CD8-positive, alpha-beta memory T cell (primary cell): Measurements from ENCODE around the gene DDX59. TPM values are rescaled to one million over a fixed set of nuclear protein-coding genes. Genes with fewer than 3 reads are reported as not detected.
A peak's percentile ranks its signal among the peaks of the same experiment; 100 is the strongest.

Source experiments
- CTCF ChIA-PET: fragments of 350-600 bp; sonication (Branson Sonifier 250); formaldehyde crosslinking; loops from one replicate; lab custom pipeline; 2021; ENCODE audit warnings: antibody characterized with exemption; lab: Charles Lee
- POLR2A ChIA-PET: fragments of 350-600 bp; sonication (Branson Sonifier 250); formaldehyde crosslinking; loops from one replicate; lab custom pipeline; 2021; ENCODE audit warnings: antibody characterized with exemption; lab: Charles Lee
- DNase-seq, 5 donors: peaks; one replicate each; pipeline versions ENCODE4 v3.0.0 to v3.0.0-alpha.2; 2020 to 2022; ENCODE audit warnings: mixed read lengths in 1 of 5
- H3K27ac ChIP-seq: one replicate; pipeline ENCODE4 v1.7.0; 2013; ENCODE audit warnings: low read depth, mild to moderate bottlenecking, low read length, moderate library complexity
- H3K27me3 ChIP-seq: 2 replicates; pipeline ENCODE4 v1.7.0; 2013; ENCODE audit warnings: low read length, mild to moderate bottlenecking; ENCODE audit not compliant: insufficient read depth, poor library complexity, severe bottlenecking
- H3K36me3 ChIP-seq: 2 replicates; pipeline ENCODE4 v1.7.0; 2013; ENCODE audit warnings: mild to moderate bottlenecking, low read length, moderate library complexity; ENCODE audit not compliant: insufficient read depth
- H3K4me1 ChIP-seq: 2 replicates; pipeline ENCODE4 v1.7.0; 2013; ENCODE audit warnings: mild to moderate bottlenecking, low read length, moderate library complexity; ENCODE audit not compliant: insufficient read depth
- H3K4me3 ChIP-seq: 2 replicates; pipeline ENCODE4 v1.7.0; 2013; ENCODE audit warnings: mild to moderate bottlenecking, low read length
- H3K9me3 ChIP-seq: 2 replicates; pipeline ENCODE4 v1.7.0; 2013; ENCODE audit warnings: mild to moderate bottlenecking, low read length
- H3K27ac Mint-ChIP-seq, 8 donors: one replicate each; pipeline ENCODE4 v1.8.0; 2020 to 2021; ENCODE audit warnings: mixed read lengths in 8 of 8, mild to moderate bottlenecking in 6 of 8, inconsistent platforms in 3 of 8, moderate library complexity in 3 of 8
- H3K27me3 Mint-ChIP-seq, 2 donors: one replicate each; pipeline ENCODE4 v1.8.0; 2020 to 2021; ENCODE audit warnings: mixed read lengths in 2 of 2, mild to moderate bottlenecking in 1 of 2, moderate library complexity in 1 of 2
- H3K36me3 Mint-ChIP-seq, 3 donors: one replicate each; pipeline ENCODE4 v1.8.0; 2020 to 2021; ENCODE audit warnings: mixed read lengths in 3 of 3, inconsistent platforms in 1 of 3, mild to moderate bottlenecking in 1 of 3
- H3K4me1 Mint-ChIP-seq, 3 donors: one replicate each; pipeline ENCODE4 v1.8.0; 2020 to 2021; ENCODE audit warnings: mixed read lengths in 3 of 3, inconsistent platforms in 1 of 3, mild to moderate bottlenecking in 1 of 3
- H3K4me3 Mint-ChIP-seq, 7 donors: one replicate each; pipeline ENCODE4 v1.8.0; 2020 to 2021; ENCODE audit warnings: mixed read lengths in 7 of 7, mild to moderate bottlenecking in 6 of 7, moderate library complexity in 4 of 7, inconsistent platforms in 2 of 7
- H3K9me3 Mint-ChIP-seq, 5 donors: one replicate each; pipeline ENCODE4 v1.8.0; 2020 to 2022; ENCODE audit warnings: mixed read lengths in 5 of 5, mild to moderate bottlenecking in 3 of 5, moderate library complexity in 2 of 5, inconsistent platforms in 1 of 5
- polyA plus RNA-seq: library from polyadenylated mRNA; unstranded; fragments of 300-500 nt; fragmentation: Illumina TruSeq; gene quantifications from one replicate; pipeline ENCODE4 v1.2.3, GENCODE V29; 2021
- total RNA-seq, 2 experiments: library from RNA; stranded (reverse); gene quantifications; one replicate each; pipeline ENCODE4 v1.2.3, GENCODE V29; 2021

DDX59 gene
- total and polyA plus RNA-seq, 3 experiments from 2014 or later: 19.0 to 23.4 (median 22.5) TPM

DNA sequence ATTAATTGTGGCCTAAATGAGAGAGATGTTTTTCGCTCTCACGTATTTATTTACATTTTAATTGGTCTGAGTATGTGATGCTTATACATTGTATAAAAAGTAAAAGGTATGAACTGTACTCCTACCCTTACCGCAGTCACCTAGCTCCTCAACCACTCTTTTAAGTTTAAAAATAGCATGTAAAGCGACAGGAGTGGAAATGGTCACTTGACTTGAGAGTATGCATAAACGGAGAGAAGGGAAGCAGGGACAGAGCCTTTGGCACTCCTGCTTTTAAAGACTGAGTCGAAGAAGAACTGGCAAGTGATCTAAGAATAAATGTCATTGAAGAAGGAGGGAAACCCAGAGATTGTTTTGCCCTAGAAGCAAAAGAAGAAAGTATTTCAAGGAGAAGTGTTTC lies 11.5 kb upstream of the DDX59 start:
- Histone ChIP-seq H3K4me1 (no peaks in the 10 kb centered on the region), H3K9me3 (no peaks in the 10 kb centered on the region), H3K27me3 (no peaks in the 10 kb centered on the region), H3K27ac (no peak overlapping the region), H3K36me3 (no peaks in the 10 kb centered on the region), H3K4me3 (no peak overlapping the region)
- ChIA-PET POLR2A (no interaction called here), CTCF (interaction anchor here (0.6 kb wide), 1 partner anchor 150 kb away, joined by 3 read pairs; no protein-coding TSS in a partner anchor)
- Mint-ChIP-seq H3K4me3 (no peak overlapping the region), H3K27me3 (peaks cover 3 to 8% of the 10 kb centered on the region in 2 donors), H3K9me3 (no peaks in the 10 kb centered on the region), H3K36me3 (no peaks in the 10 kb centered on the region), H3K27ac (no peak overlapping the region), H3K4me1 (no peaks in the 10 kb centered on the region)
- DNase-seq: no peak

DNA sequence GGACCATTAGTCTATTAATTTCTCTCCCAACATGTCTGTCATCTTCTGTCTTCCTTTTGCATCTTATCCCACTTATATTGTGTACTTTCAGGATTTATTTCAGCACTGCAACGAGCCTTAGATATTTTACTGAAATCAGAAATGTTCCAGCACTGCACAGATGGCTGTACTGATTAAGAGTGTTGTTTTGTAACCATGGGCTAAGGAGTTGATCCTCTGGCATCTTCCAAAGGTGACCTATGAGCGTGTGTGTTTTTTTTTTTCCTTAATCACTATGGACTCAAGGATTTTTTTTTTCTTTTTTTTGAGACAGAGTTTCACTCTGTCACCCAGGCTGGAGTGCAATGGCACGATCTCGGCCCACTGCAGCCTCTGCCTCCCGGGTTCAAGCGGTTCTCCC lies 7.1 kb upstream of the DDX59 start:
- no peak overlapping the region for H3K27ac ChIP-seq
- no peaks in the 10 kb centered on the region for H3K36me3 ChIP-seq
- no peaks in the 10 kb centered on the region for H3K4me1 Mint-ChIP-seq
- DNase-seq: no peak
- H3K4me1 ChIP-seq: no peaks in the 10 kb centered on the region
- H3K27me3 Mint-ChIP-seq: peaks cover 3 to 4% of the 10 kb centered on the region in 2 donors
- CTCF ChIA-PET: interaction anchor here (0.6 to 1.1 kb wide), 2 partner anchors 24 to 55 kb away, joined by 3 to 4 read pairs; no protein-coding TSS in a partner anchor
- no peak overlapping the region for H3K4me3 Mint-ChIP-seq
- POLR2A ChIA-PET: no interaction called here
- H3K9me3 Mint-ChIP-seq: no peaks in the 10 kb centered on the region
- H3K36me3 Mint-ChIP-seq: no peaks in the 10 kb centered on the region
- H3K27ac Mint-ChIP-seq: no peak overlapping the region
- no peak overlapping the region for H3K4me3 ChIP-seq
- no peaks in the 10 kb centered on the region for H3K27me3 ChIP-seq
- no peaks in the 10 kb centered on the region for H3K9me3 ChIP-seq

DNA sequence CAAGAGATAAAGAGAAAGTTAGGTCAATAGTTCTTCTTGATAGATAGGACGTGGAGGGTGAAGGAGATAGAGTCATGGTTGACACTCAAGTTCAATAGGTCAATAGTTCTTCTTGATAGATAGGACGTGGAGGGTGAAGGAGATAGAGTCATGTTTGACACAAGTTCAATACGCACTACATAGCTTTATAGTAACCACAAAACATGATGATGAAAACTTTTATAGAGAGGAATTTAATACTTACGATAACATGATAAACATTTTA lies 5.8 kb upstream of the DDX59 start:
- Histone ChIP-seq H3K27ac (no peak overlapping the region), H3K9me3 (no peaks in the 10 kb centered on the region), H3K27me3 (no peaks in the 10 kb centered on the region), H3K36me3 (no peaks in the 10 kb centered on the region), H3K4me3 (no peak overlapping the region), H3K4me1 (peaks cover 5% of the 10 kb centered on the region)
- H3K4me1 Mint-ChIP-seq: peaks cover 3 to 11% (median 10%) of the 10 kb centered on the region in 3 donors
- H3K27me3 Mint-ChIP-seq: peaks cover 3 to 4% of the 10 kb centered on the region in 2 donors
- no peak overlapping the region for H3K27ac Mint-ChIP-seq
- no peaks in the 10 kb centered on the region for H3K36me3 Mint-ChIP-seq
- CTCF ChIA-PET: no interaction called here
- POLR2A ChIA-PET: no interaction called here
- no peak for DNase-seq
- H3K4me3 Mint-ChIP-seq: no peak overlapping the region
- no peaks in the 10 kb centered on the region for H3K9me3 Mint-ChIP-seq

DNA sequence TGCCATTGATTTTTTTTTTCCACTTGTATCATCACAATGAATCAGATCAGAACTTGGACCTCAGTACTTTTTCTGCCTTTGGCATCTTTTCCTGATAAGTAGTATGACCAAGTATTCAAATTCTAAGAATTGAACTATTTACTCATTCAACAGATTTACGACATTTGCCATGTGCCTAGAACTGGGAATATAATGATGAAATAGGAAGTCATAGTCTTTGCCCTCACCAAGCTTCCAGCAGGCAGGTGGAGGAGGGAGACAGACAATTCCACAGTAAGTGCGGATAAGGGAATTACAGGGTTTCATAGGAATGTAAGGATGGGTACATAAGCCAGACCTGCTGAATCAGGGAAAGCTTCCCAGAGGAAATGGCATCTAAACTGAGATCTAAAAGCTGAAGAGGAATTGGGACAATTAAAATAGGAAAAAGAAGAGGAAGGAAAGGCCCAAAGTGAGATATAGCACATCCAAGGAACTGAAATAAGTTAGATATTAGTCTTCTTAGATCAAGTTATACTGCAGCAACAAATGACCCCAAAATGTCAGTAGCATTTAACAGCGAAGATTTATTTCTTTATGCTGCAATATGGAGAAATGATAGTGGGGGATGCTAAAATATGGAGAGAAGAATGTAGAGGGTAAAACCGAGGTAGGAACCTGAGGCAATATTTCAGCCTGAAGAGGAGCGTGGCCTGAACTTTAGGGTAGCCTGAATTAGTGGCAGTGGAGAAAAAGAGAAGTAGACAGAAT lies 5.3 kb upstream of the DDX59 start:
- H3K27me3 Mint-ChIP-seq: peaks cover 1 to 3% of the 10 kb centered on the region in 2 donors
- CTCF ChIA-PET: no interaction called here
- H3K27ac Mint-ChIP-seq: peak overlapping the region in 1 of 8 donors; percentile 6
- H3K4me1 Mint-ChIP-seq: peaks cover 7 to 16% (median 15%) of the 10 kb centered on the region in 3 donors
- H3K36me3 Mint-ChIP-seq: peaks cover 0 to 1% (median 0%) of the 10 kb centered on the region in 3 donors
- POLR2A ChIA-PET: no interaction called here
- H3K4me3 Mint-ChIP-seq: no peak overlapping the region
- H3K27ac ChIP-seq: no peak overlapping the region
- H3K4me3 ChIP-seq: no peak overlapping the region
- DNase-seq: no peak
- H3K9me3 ChIP-seq: no peaks in the 10 kb centered on the region
- H3K36me3 ChIP-seq: no peaks in the 10 kb centered on the region
- H3K4me1 ChIP-seq: peaks cover 9% of the 10 kb centered on the region
- H3K9me3 Mint-ChIP-seq: no peaks in the 10 kb centered on the region
- no peaks in the 10 kb centered on the region for H3K27me3 ChIP-seq

DNA sequence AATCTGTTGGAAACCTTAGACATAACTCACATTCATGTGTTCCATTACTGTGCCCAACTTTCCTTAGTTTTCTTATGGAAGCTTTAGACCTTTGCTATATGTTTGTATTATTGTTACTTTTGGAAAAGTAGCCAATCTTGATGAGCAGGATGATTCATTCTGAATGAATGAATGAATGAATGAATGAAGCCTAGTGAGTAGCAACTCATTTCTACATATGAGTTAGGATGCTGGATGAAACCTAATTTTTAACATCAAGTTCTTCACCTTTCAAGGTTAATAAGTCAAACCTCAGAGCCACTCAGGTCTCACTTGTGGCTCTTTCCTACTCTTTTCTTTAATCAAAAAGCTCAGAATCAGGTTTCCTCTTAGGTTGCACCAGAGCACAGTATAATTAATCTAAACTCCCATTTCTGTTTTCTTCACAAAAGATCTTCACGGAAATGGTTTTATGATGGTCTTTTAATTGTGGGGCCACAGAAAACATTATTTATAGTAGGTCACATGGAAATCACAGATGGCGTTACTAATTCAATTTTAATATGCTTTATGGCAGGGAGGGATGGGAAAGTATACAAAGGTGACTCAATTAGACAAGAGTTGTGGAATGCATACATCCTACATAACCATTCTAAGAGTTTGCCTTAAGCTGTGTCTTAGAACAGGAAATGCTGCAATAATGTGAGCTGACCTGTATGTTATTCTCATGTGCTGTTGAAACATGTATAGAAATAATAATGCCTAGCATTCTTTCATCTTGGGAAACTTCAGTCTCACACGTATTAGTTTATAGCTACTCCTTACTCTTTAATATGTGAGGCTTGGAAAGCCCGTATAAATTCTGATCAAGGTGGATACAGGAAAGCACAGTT lies 4.5 kb upstream of the DDX59 start:
- H3K9me3 Mint-ChIP-seq: no peaks in the 10 kb centered on the region
- no peak overlapping the region for H3K27ac Mint-ChIP-seq

DNA sequence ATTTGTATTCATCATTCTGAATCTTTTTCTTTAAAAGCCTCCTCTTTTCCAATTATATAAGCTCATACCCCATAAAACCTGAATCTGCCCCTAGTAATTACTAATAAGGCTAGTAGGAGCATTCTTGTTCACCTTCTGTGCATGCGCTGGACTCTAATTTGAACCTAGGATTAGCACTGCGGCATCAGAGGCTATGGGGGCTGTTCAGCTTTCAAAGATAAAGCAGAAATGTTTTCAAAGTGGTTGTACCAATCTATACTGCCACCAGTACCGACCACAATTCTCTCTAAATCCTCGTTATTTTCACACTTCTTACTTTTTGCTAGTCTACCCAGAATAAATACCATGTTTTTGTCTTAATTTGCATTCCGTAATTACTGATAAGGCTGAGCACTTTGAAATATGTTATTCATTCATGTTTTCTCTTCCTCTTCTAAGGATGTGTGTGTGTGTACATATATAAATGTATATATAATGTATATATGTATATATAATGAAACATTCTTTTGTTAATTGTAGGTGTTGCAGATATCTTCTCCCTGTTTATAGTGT lies 1.6 kb upstream of the DDX59 start:
- Mint-ChIP-seq H3K36me3 (peaks cover 0 to 9% (median 0%) of the 10 kb centered on the region in 3 donors), H3K4me1 (peaks cover 24 to 39% (median 36%) of the 10 kb centered on the region in 3 donors), H3K9me3 (no peaks in the 10 kb centered on the region), H3K27me3 (peaks cover 0 to 1% of the 10 kb centered on the region in 2 donors), H3K4me3 (peak overlapping the region in 6 of 7 donors; percentile 42 to 99 (median 94)), H3K27ac (peak overlapping the region in 3 of 8 donors; percentile 14 to 96 (median 30))
- Histone ChIP-seq H3K4me3 (no peak overlapping the region), H3K4me1 (peaks cover 17% of the 10 kb centered on the region), H3K27ac (peak overlapping the region; percentile 93), H3K27me3 (no peaks in the 10 kb centered on the region), H3K9me3 (no peaks in the 10 kb centered on the region), H3K36me3 (no peaks in the 10 kb centered on the region)
- CTCF ChIA-PET: interaction anchor here (1.2 to 5.0 kb wide), 3 partner anchors 10 to 350 kb away, joined by 3 to 30 read pairs (median 4); partner anchors contain the start of gene KIF14
- DNase-seq: no peak
- POLR2A ChIA-PET: no interaction called here

More for the DNA sequence above, 4.5 kb upstream of the DDX59 start:
- Mint-ChIP-seq H3K36me3 (peaks cover 0 to 2% (median 0%) of the 10 kb centered on the region in 3 donors), H3K27me3 (peaks cover 3% of the 10 kb centered on the region in 2 donors), H3K4me3 (peak overlapping the region in 1 of 7 donors; percentile 21), H3K4me1 (peaks cover 9 to 20% (median 17%) of the 10 kb centered on the region in 3 donors)
- Histone ChIP-seq H3K9me3 (no peaks in the 10 kb centered on the region), H3K27me3 (no peaks in the 10 kb centered on the region), H3K4me3 (no peak overlapping the region), H3K36me3 (no peaks in the 10 kb centered on the region), H3K27ac (no peak overlapping the region), H3K4me1 (peaks cover 9% of the 10 kb centered on the region)
- no peak for DNase-seq
- ChIA-PET CTCF (no interaction called here), POLR2A (no interaction called here)

DNA sequence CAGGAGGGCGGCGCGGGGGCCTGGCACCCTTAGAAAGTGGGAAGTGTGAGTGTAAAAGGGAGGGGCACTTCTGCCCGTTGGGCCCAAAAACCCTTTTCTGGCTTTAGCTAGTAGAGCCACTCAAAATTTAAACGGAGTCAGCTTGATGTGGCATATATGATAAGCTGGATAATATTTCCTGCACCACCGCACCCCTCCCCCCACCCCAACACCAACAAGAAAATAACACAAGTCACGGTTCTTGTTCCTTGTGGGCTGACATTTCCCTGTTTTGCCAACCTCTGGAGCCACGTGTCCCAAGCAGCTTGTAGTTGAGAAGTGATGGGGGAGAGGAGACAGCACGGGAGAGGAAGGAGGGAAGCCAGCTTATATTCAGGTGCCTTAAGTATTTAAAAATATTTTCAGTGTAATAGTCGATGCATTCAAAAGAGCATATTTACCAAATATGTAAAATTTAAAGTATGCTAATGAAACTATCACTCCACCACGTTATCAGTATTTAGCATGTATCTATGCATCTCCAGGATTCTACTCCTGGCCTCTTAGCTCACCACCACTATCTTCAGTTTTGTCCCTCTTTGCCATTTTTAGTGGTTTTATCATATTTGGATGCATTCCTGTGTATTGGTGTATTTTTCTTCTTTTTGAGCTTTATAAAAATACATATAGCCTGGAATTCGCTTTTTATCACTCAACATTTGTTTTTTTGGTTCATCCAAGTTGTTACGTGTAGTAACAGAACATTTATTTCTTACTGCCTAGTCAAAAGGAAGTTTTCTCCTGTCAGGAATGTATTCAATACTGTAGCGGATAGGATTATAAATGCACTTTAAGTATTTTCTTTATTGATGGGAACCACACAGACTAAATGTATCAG lies 773 bp upstream of the DDX59 start:
- peak overlapping the region; percentile 94 to 99 (median 98) for H3K4me3 Mint-ChIP-seq
- DNase-seq: no peak
- peak overlapping the region; percentile 89 to 99 (median 98) for H3K27ac Mint-ChIP-seq
- POLR2A ChIA-PET: interaction anchor here (0.6 to 1.5 kb wide), 5 partner anchors 9 to 48 kb away, joined by 3 to 8 read pairs (median 5); no protein-coding TSS in a partner anchor
- Histone ChIP-seq H3K27me3 (no peaks in the 10 kb centered on the region), H3K4me3 (peak overlapping the region; percentile 95), H3K4me1 (peaks cover 24% of the 10 kb centered on the region), H3K27ac (peak overlapping the region; percentile 93), H3K36me3 (no peaks in the 10 kb centered on the region), H3K9me3 (no peaks in the 10 kb centered on the region)
- CTCF ChIA-PET: interaction anchor here (0.9 to 5.0 kb wide), 5 partner anchors 9 to 351 kb away, joined by 3 to 30 read pairs (median 3); partner anchors contain the start of gene KIF14
- peaks cover 0 to 1% of the 10 kb centered on the region in 2 donors for H3K27me3 Mint-ChIP-seq
- no peaks in the 10 kb centered on the region for H3K9me3 Mint-ChIP-seq
- peaks cover 32 to 47% (median 44%) of the 10 kb centered on the region in 3 donors for H3K4me1 Mint-ChIP-seq
- H3K36me3 Mint-ChIP-seq: peaks cover 0 to 18% (median 0%) of the 10 kb centered on the region in 3 donors
